Measurements from ENCODE around the gene MRPL47.

MRPL47 gene

GRCh38 chr3:179590669-179591068, 13.8 kb downstream of the MRPL47 start:
- no peak for DNase-seq

GRCh38 chr3:179589143-179589542, 15.3 kb downstream of the MRPL47 start:
- DNase-seq: no peak

- no peak for DNase-seq
These were observed 23.4 kb downstream of the MRPL47 start for GRCh38 chr3:179580992-179581391.

GRCh38 chr3:179565496-179565895, 38.9 kb downstream of the MRPL47 start:
- no peak for DNase-seq

GRCh38 chr3:179563271-179563783, 41.1 kb downstream of the MRPL47 start:
- peak; percentile 82 for DNase-seq

- peak; percentile 99 for DNase-seq
These were observed 41.7 kb downstream of the MRPL47 start, which contains the start of gene ACTL6A for GRCh38 chr3:179562591-179563270. ACTL6A (plus strand) TSS chr3:179562926; CDS start chr3:179563093, 167 bp downstream.

GRCh38 chr3:179560791-179561190, 43.6 kb downstream of the MRPL47 start:
- DNase-seq: no peak

GRCh38 chr3:179558742-179559364, 45.6 kb downstream of the MRPL47 start:
- DNase-seq: peak; percentile 78

- DNase-seq: no peak
These were observed 52.9 kb downstream of the MRPL47 start for GRCh38 chr3:179551349-179552105.

- DNase-seq: peak; percentile 78
These were observed 57.6 kb downstream of the MRPL47 start for GRCh38 chr3:179546814-179547241.

- DNase-seq: no peak
These were observed 59.3 kb downstream of the MRPL47 start for GRCh38 chr3:179544981-179545645.

- DNase-seq: no peak
These were observed 62.1 kb downstream of the MRPL47 start for GRCh38 chr3:179542375-179542774.

- no peak for DNase-seq
These were observed 62.8 kb downstream of the MRPL47 start for GRCh38 chr3:179541596-179541995.

- no peak for DNase-seq
These were observed 63.3 kb downstream of the MRPL47 start for GRCh38 chr3:179541094-179541493.

Data from DMS53 (cell line).